HK-2 (cell line): Measurements from ENCODE around the gene SETD2.
A peak's percentile ranks its signal among the peaks of the same experiment; 100 is the strongest.
"Not testable (repeated sequence)": the region's sequence is repeated elsewhere in the genome, so short reads cannot be mapped to it uniquely, and the experiment has no call there.

ENCODE experiments used
- DNase-seq: peaks from one replicate; pipeline ENCODE4 v3.0.0-alpha.2; 2018; ENCODE audit not compliant: unreplicated experiment

SETD2 gene, protein sequence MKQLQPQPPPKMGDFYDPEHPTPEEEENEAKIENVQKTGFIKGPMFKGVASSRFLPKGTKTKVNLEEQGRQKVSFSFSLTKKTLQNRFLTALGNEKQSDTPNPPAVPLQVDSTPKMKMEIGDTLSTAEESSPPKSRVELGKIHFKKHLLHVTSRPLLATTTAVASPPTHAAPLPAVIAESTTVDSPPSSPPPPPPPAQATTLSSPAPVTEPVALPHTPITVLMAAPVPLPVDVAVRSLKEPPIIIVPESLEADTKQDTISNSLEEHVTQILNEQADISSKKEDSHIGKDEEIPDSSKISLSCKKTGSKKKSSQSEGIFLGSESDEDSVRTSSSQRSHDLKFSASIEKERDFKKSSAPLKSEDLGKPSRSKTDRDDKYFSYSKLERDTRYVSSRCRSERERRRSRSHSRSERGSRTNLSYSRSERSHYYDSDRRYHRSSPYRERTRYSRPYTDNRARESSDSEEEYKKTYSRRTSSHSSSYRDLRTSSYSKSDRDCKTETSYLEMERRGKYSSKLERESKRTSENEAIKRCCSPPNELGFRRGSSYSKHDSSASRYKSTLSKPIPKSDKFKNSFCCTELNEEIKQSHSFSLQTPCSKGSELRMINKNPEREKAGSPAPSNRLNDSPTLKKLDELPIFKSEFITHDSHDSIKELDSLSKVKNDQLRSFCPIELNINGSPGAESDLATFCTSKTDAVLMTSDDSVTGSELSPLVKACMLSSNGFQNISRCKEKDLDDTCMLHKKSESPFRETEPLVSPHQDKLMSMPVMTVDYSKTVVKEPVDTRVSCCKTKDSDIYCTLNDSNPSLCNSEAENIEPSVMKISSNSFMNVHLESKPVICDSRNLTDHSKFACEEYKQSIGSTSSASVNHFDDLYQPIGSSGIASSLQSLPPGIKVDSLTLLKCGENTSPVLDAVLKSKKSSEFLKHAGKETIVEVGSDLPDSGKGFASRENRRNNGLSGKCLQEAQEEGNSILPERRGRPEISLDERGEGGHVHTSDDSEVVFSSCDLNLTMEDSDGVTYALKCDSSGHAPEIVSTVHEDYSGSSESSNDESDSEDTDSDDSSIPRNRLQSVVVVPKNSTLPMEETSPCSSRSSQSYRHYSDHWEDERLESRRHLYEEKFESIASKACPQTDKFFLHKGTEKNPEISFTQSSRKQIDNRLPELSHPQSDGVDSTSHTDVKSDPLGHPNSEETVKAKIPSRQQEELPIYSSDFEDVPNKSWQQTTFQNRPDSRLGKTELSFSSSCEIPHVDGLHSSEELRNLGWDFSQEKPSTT (N-terminal part only)

DNA sequence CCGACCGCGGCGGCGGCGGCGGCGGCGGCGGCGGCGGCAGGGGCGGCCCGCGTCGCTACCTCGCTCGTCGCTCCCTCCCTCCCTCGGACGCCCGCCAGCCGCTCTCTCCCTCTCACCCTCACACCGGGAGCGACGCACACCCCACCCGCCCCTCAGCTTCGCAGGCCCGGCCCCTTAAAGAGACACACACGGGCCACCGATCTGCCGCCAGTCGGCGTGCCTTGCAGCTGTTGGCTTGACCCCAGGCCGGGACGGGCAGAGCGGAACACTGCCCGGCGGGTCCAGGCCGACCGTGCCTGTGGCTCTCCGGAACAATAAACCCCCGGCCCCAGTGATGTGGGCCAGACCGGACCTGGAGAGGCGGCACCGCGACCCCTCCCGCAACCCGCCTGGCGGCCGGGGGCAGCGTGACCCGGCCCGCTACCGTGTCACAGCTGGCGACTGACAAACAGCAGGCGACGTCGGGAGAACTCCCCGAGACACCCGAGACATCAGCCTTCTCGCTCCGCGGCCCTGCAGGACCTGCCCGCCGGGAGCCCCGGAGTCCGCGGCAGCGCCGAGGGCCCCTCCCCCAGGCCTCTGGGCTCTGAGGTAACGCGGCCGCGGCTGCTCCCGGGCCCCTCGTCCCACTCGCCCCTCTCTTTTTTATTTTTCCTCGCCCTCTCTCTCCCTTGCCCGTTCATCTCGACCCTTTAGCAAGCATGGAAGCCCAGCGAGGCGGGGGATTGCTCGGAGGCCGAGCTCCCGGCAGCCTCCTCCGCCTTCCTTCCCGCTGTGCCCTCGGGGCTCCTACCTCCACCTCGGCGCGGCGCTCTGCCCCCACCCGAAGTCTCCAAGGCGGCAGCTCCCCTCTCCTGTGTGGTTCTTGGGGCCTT, at the start of gene SETD2:
SETD2 (minus strand) TSS at position 107 of the 875 bp plus-strand sequence. CDS start 189 bp downstream, outside the sequence.
- DNase-seq: peak; percentile 84

DNA sequence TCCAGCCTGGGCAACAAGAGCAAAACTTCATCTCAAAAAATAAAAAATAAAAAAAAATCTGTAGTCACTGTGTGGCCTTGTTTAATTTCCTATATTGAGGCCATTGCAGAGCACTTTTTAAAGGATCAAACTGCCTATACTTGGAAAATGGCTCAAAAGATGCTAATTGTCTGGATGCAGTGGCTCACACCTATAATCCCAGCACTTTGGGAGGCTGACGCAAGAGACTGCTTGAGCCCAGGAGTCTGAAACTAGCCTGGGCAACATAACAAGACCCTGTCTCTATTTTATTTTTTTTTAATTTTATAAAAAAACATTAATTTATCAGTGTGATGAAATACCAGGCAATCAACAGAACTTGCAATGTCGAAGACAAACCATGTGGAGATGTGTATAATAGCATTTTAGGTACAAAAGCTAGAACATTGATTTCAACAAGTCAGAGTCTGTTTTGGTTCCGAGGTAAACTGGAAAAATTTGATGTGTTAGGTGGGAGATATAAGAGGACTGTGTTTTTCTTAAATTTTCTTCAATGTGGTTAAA, 47.0 kb upstream of the SETD2 start:
- DNase-seq: no peak

DNA sequence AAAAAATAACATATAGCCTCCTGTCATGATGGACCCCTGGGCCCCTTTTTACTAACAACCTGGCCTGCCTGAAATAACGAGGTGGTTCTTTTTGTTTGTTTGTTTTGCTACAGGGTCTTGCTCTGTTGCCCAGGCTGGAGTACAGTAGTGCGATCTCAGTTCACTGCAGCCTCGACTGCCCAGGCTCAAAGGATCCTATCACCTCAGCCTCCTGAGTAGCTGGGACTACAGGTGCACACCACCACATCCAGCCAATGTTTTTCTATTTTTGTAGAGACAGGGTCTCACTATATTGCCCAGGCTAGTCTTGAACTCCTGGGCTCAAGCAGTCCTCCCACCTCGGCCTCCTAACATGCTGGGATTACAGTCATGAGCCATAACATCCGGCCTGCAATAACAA, 42.1 kb upstream of the SETD2 start:
- DNase-seq: not testable (repeated sequence)

DNA sequence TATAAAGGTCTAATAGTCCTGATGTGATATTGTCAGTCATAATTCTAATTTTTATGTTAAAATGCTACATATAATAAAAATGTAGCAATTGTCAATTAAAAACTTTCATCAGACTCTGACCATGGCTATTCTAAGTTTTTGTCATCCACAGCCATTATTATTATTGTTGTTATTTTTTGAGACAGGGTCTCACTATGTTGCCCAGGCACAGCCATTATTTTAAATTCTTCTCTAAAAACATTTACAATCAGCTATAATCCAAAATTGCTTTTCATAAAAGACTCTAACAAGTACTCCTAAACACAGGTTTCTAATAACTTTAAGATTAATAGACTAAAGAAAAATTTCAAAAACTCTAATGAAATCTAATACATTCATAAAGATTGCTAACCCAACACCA, 41.0 kb upstream of the SETD2 start:
- DNase-seq: no peak

DNA sequence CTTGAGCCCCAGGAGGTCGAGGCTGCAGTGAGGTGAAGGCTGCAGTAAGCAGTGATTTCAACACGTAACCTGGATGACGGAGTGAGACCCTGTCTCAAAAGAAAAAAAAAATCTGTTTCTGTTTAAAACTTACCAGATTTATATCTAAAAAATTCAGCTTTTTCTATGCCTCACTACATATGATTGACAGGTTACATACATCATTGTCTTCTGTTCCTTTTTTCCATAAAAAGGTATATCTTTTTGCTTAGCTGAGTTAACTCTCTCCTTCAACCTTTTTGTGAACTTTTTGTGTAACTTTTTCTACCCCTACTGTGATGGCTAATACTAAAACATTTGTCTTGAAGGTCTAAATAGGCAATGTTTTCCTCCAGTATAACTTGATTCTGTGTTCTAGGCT, 38.6 kb upstream of the SETD2 start:
- no peak for DNase-seq

DNA sequence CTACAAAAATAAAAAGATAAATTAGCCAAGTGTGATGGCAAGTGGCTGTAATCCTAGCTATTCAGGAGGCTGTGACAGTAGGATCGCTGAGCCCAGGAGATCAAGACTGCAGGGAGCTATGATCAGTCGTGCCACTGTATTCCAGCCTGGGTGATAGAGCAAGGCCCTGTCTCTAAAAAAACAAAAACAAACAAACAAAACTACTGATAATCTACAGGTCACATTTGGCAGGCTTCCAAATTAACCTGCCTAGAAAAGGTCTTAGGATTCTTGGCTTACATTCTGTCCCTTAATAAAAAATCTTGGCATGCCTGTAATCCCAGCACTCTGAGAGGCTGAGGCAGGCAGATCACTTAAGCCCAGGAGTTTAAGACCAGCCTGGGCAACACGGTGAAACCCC, 33.4 kb upstream of the SETD2 start:
- no peak for DNase-seq

DNA sequence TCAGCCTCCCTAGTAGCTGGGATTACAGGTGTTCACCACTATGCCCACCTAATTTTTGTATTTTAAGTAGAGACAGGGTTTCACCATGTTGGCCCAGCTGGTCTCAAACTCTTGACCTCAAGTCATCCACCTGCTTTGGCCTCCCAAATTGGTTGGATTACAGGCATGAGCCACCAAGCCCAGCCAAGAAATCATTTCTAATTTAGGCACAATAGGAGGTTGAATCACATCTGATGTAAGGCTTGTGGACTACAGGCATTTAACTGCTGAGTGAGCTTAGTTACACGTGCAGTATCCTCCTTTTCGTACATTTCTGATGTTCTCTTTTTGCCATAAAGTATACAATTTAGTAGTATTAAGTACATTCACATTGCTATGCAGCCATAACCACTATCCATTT, 31.1 kb upstream of the SETD2 start:
- DNase-seq: no peak

DNA sequence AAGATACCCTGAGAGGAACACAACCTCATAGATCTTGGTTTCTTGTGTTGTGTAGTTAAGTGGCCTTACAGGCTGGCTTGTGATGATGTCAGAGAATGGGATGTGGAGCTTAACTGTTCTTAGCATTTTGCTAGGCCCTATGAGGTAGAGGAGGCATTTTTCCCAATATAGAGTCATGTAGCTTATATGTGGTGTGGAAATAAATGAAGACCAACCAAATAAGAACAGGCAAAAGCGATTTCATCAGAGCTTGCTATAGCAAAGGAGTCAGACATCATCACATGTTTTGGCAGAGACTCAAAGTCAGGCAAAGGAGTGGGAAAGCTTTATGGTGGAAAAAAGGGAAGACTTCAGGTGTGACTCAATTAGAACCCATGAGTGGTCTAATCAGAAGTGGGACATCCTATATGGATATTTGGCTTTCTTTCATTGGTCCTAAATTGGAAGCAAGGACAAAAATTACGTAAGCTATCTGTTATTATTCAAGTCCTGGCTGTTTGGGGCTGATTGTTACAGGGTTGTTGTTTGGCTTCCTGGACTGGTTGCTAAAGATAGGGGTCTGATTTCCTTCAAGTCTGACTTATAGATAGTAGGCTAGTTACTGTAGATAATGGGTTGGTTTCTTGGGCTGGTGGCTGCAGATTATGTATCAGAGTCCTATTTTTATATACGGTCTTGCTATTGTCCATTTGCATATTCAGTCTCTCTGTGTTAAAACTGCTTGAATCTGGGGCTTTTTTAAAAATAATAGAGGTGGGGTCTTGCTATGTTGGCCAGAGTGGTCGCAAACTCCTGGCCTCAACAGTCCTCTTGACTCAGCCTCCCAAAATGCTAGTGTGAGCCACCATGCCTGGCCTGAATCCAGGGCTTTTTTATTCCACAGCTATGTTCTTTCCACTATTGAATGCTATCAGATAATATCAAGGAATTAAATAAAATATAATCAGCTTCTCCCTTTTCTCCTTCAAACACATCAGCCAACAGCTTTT, 30.3 kb upstream of the SETD2 start:
- DNase-seq: no peak

DNA sequence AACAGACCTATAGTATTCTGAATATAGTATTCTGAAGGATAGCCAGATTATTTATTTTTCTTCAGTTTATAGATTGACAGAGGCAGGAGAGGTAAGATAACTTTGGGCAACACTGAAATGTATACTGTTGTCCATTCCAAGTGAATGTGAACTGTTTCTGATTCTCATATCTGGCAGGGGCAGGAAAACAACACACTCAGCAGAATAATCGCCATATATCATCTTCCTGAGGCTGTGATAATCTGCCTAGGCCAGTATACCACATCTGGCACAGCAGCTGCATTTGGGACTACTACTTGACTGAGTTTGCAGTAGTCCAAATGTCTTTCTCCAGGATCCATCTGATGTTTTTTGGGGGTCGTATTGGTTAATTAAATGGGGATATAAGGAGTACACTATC, 22.4 kb upstream of the SETD2 start:
- DNase-seq: no peak

DNA sequence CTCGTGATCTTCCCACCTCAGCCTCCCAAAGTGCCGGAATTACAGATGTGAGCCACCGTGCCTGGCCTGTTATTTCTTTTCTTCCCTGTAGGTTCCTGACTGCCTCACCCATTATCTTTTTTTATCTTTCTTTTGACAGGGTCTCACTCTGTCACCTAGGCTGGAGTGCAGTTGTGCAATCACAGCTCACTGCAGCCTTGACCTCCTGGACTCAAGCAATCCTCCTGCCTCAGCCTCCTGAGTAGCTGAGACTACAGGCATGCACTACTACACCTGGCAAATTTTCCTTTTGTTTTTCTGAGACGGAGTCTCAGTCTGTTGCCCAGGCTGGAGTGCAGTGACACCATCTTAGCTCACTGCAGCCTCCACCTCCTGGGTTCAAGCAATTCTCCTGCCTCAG, 17.8 kb upstream of the SETD2 start:
- not testable (repeated sequence) for DNase-seq

DNA sequence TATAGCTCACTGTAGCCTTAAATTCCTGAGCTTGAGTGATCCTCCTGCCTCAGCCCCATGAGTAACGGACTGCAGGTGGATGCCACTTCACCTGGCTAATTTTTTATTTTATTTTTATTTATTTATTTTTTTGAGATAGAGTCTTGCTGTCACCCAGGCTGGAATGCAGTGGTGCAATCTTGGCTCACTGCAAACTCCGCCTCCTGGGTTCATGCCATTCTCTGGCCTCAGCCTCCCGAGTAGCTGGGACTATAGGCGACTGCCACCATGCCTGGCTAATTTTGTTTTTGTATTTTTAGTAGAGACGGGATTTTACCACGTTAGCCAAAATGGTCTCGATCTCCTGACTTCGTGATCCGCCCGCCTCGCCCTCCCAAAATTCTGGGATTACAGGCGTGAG, 16.1 kb upstream of the SETD2 start:
- DNase-seq: not testable (repeated sequence)

DNA sequence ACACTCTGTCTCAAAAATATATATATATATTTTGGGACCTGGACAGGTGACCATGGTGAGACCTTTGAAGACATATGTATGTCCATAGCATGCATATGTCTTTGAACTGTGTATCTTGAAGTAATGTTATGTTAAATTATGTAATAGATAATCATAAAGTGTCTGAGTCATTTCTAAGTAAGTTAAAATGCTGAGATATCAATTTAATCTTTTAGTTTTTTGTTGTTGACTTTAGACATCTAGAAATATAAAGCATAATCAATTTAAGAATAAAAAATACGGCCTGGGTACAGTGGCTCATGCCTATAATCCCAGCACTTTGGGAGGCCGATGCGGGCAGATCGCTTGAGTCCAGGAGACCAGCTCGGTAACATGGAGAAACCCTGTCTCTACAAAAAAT, 12.7 kb upstream of the SETD2 start:
- no peak for DNase-seq

DNA sequence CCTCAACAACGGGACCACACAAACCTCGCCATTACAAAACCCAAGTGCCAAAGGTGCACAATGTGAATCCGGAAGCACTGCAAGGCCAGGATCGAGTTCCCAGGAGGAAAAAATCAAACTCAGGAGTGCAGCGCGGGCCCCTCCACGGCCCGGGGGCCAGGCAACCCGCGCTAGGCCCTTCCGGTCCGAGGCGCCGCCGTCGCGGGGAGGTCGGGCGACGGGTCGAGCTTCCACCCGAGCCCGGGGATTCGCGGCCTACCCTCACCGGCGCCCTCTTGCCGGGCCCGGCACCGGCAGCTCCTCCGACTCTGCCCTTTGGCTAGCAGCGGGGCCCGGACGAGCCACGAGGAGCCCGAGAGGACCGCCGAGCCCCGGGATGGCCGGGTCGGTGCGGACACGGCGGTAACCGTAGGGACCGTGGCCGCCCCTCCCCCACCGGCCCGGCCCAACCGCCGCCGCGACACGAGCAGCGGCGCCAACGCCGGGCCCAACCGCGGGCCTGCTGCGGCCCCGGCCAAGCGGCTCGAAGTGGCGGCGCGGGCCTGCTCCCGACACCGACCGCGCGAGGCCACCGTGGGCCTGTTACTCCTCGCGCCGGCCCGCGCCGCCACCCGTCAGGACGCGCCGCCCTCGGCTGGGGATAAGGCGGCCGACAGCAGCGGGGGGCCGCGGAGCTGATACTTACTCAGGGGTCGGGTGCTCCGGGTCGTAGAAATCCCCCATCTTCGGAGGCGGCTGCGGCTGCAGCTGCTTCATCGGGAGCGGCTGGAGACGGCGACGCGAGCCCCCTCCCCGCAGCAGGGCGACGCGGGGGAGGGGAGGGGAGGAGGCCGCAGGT, 525 bp downstream of the SETD2 start:
- DNase-seq: peak; percentile 39

DNA sequence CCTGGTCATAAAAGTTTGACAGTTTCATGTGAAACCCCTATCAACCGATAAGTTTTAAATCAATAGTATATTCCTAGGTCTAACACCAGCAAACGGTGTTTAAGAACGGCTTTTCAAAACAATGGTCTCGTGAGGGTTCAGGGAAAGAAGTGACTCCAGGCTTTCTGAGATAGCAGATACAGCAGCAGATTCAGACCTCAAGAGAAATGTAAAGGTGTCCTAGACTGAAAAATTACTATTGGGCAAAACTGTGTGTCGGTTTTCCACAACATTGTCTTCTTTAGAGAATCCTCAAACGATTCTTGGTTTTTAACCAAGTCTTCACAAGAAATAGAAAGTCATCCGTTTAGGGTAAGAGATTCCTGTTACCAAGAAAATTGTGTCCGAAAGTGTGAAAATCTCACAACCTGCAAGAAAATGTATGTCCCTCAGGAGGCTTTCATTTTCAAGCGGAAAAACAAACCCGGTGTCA, 1.2 kb downstream of the SETD2 start:
- no peak for DNase-seq

DNA sequence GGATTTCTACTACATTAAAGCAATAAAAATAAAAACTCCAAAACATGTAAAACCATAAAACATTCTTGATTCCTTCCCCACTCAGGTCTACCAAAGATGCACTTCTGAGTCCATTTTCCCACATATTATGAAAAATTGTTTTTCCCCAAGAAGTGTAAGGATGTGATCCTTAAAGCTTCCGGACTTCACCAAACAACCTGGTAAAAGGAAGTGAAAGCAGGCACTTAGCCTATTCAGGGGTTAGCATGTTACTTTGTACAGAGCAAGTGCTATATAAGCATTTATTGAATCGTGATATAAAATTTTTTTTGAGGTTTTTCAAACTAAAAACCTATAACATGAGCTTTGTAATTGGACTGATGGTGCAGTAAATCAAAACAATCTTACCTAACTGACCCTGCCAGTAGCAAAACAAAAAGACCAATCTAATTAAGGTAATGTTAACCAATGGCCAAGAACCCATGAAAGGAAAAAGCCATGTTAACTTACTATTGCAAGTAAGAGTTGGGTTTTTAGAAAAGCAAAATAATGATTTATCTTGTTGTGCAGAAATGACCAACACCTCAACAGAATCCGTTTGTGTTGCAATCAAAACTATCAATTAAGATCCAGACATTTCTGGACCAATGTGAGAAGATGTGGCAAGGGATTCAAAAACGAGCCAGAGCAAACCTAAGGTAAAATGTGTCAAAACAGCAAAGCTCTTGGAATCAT, 1.8 kb downstream of the SETD2 start:
- no peak for DNase-seq

DNA sequence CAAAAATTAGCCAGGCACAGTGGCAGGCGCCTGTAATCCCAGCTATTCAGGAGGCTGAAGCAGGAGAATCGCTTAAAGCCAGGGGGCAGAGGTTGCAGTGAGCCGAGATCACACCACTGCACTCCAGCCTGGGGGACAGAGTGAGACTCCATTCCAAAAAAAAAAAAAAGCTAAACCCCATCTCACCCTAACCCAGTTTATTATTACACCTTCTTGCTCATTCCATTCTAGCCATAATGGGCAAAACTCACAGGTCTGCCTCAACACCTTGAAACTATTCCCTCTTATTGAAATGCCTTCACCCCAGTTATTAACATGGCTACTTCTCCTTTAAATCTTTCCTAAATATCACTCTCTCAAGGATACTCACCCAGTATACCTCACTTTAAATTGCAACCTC, 4.1 kb downstream of the SETD2 start:
- no peak for DNase-seq

DNA sequence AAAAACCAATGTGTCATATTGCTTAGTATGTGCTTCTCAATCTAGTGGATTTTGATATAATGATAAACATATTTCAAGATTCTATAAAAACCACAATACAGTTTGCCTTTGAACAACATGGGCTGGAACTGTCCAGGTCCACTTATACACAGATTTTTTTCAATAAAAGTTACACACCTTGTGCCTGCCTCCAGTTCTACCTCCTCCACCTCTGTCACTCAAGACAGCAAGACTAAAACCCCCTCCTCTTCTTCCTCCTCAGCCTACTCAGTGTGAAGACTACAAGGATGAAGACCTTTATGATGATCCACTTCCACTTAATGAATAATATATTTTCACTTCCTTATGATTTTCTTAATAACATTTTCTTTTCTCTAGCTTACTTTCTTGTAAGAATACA, 5.7 kb downstream of the SETD2 start:
- DNase-seq: no peak

DNA sequence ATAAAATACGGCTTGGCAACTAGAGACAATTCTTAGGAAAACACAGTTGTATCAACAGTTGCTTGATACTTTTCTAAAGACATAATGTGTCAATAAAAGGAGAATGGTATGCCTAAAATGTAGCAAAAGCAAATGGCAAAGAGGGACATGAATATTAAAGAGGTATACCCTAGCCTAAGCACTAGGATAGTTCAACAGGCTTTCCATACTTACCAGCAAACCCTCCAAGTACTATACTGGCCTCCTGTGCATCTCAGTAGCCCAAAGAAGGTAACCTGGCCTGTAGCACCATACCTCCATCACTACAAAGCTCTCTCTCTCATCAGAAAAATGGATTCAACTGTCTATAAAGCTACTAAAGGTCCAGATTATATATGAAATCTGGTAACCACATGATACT, 7.5 kb downstream of the SETD2 start:
- DNase-seq: no peak
